ENCODE data around the gene ADCY3.

ADCY3 gene

GRCh38 chr2:24830351-24830750 is 89.7 kb downstream of the ADCY3 start:
- ChIA-PET POLR2A (no interaction called here), CTCF (interaction anchor here (0.9 to 8.6 kb wide), 5 partner anchors 11 to 421 kb away, joined by 3 to 92 read pairs (median 4); no protein-coding TSS in a partner anchor)
- WGBS (ENCODE audit: insufficient coverage) = 94% methylated on average over 4 of the region's 5 CpGs
- Histone ChIP-seq H3K36me3 (ENCODE audit: control insufficient read depth in 4 of 4, insufficient read depth in 4 of 4, low read length in 3 of 4) (peaks cover 4 to 56% (median 42%) of the 10 kb centered on the region in 4 experiments), H3K9me3 (ENCODE audit: control extremely low read depth in 1 of 5, control insufficient read depth in 4 of 5, insufficient read depth in 2 of 5, low read depth in 1 of 5, low read length in 4 of 5) (no peaks in the 10 kb centered on the region), H3K4me3 (ENCODE audit: control insufficient read depth in 1 of 7, extremely low read depth in 1 of 7, insufficient read depth in 4 of 7, low read depth in 2 of 7, low read length in 6 of 7) (no peak overlapping the region), H3K27me3 (replicated peaks in 2 of 5; ENCODE audit: control insufficient read depth in 4 of 5, insufficient read depth in 5 of 5, low read length in 4 of 5) (no peaks in the 10 kb centered on the region), H3K4me1 (ENCODE audit: control extremely low read depth in 1 of 4, control insufficient read depth in 4 of 4, insufficient read depth in 4 of 4, low read length in 3 of 4) (peaks cover 0 to 6% (median under 1%) of the 10 kb centered on the region in 4 experiments), H3K27ac (ENCODE audit: insufficient read depth in 1 of 2, low read depth in 1 of 2, low read length in 2 of 2, poor library complexity in 1 of 2, severe bottlenecking in 2 of 2) (no peak overlapping the region)
- no peak for DNase-seq

GRCh38 chr2:24828238-24828996 is 91.6 kb downstream of the ADCY3 start:
- Histone ChIP-seq H3K4me1 (ENCODE audit: control extremely low read depth in 1 of 4, control insufficient read depth in 4 of 4, insufficient read depth in 4 of 4, low read length in 3 of 4) (peaks cover 0 to 6% (median under 1%) of the 10 kb centered on the region in 4 experiments), H3K36me3 (ENCODE audit: control insufficient read depth in 4 of 4, insufficient read depth in 4 of 4, low read length in 3 of 4) (peaks cover 0 to 46% (median 37%) of the 10 kb centered on the region in 4 experiments), H3K27me3 (replicated peaks in 2 of 5; ENCODE audit: control insufficient read depth in 4 of 5, insufficient read depth in 5 of 5, low read length in 4 of 5) (no peaks in the 10 kb centered on the region), H3K4me3 (ENCODE audit: control insufficient read depth in 1 of 7, extremely low read depth in 1 of 7, insufficient read depth in 4 of 7, low read depth in 2 of 7, low read length in 6 of 7) (no peak overlapping the region), H3K9me3 (ENCODE audit: control extremely low read depth in 1 of 5, control insufficient read depth in 4 of 5, insufficient read depth in 2 of 5, low read depth in 1 of 5, low read length in 4 of 5) (no peaks in the 10 kb centered on the region), H3K27ac (ENCODE audit: insufficient read depth in 1 of 2, low read depth in 1 of 2, low read length in 2 of 2, poor library complexity in 1 of 2, severe bottlenecking in 2 of 2) (no peak overlapping the region)
- ChIA-PET CTCF (interaction anchor here (0.7 to 8.6 kb wide), 24 partner anchors 9 to 603 kb away, joined by 3 to 92 read pairs (median 4); no protein-coding TSS in a partner anchor), POLR2A (interaction anchor here (1.5 kb wide), 1 partner anchor 418 kb away, joined by 3 read pairs; no protein-coding TSS in a partner anchor)
- DNase-seq = no peak
- 91% methylated on average over 17 of the region's 17 CpGs for WGBS (ENCODE audit: insufficient coverage)

- H3K4me3 ChIP-seq (ENCODE audit: control insufficient read depth in 1 of 7, extremely low read depth in 1 of 7, insufficient read depth in 4 of 7, low read depth in 2 of 7, low read length in 6 of 7) = no peak overlapping the region
- H3K36me3 ChIP-seq (ENCODE audit: control insufficient read depth in 4 of 4, insufficient read depth in 4 of 4, low read length in 3 of 4) = peaks cover 0 to 53% (median 38%) of the 10 kb centered on the region in 4 experiments
- H3K9me3 ChIP-seq (ENCODE audit: control extremely low read depth in 1 of 5, control insufficient read depth in 4 of 5, insufficient read depth in 2 of 5, low read depth in 1 of 5, low read length in 4 of 5) = no peaks in the 10 kb centered on the region
- peak; percentile 79 to 89 (median 82) for DNase-seq
- no peak overlapping the region for H3K27ac ChIP-seq (ENCODE audit: insufficient read depth in 1 of 2, low read depth in 1 of 2, low read length in 2 of 2, poor library complexity in 1 of 2, severe bottlenecking in 2 of 2)
- ChIA-PET CTCF (interaction anchor here (0.6 to 8.6 kb wide), 27 partner anchors 9 to 602 kb away, joined by 3 to 92 read pairs (median 3); no protein-coding TSS in a partner anchor), POLR2A (interaction anchor here (1.5 kb wide), 1 partner anchor 417 kb away, joined by 3 read pairs; no protein-coding TSS in a partner anchor)
- H3K27me3 ChIP-seq (replicated peaks in 2 of 5; ENCODE audit: control insufficient read depth in 4 of 5, insufficient read depth in 5 of 5, low read length in 4 of 5) = no peaks in the 10 kb centered on the region
- 65% methylated on average over 30 of the region's 30 CpGs for WGBS (ENCODE audit: insufficient coverage)
- peaks cover 0 to 6% (median under 1%) of the 10 kb centered on the region in 4 experiments for H3K4me1 ChIP-seq (ENCODE audit: control extremely low read depth in 1 of 4, control insufficient read depth in 4 of 4, insufficient read depth in 4 of 4, low read length in 3 of 4)
Measured at GRCh38 chr2:24827321-24828237, 92.5 kb downstream of the ADCY3 start.

GRCh38 chr2:24826773-24827145 is 93.3 kb downstream of the ADCY3 start:
- Histone ChIP-seq H3K27ac (ENCODE audit: insufficient read depth in 1 of 2, low read depth in 1 of 2, low read length in 2 of 2, poor library complexity in 1 of 2, severe bottlenecking in 2 of 2) (no peak overlapping the region), H3K36me3 (ENCODE audit: control insufficient read depth in 4 of 4, insufficient read depth in 4 of 4, low read length in 3 of 4) (peaks cover 0 to 62% (median 43%) of the 10 kb centered on the region in 4 experiments), H3K4me1 (ENCODE audit: control extremely low read depth in 1 of 4, control insufficient read depth in 4 of 4, insufficient read depth in 4 of 4, low read length in 3 of 4) (peaks cover 0 to 6% (median under 1%) of the 10 kb centered on the region in 4 experiments), H3K27me3 (replicated peaks in 2 of 5; ENCODE audit: control insufficient read depth in 4 of 5, insufficient read depth in 5 of 5, low read length in 4 of 5) (no peaks in the 10 kb centered on the region), H3K4me3 (ENCODE audit: control insufficient read depth in 1 of 7, extremely low read depth in 1 of 7, insufficient read depth in 4 of 7, low read depth in 2 of 7, low read length in 6 of 7) (no peak overlapping the region), H3K9me3 (ENCODE audit: control extremely low read depth in 1 of 5, control insufficient read depth in 4 of 5, insufficient read depth in 2 of 5, low read depth in 1 of 5, low read length in 4 of 5) (no peaks in the 10 kb centered on the region)
- WGBS (ENCODE audit: insufficient coverage) = no CpG with 5 or more reads among the region's 5 CpGs
- ChIA-PET CTCF (interaction anchor here (1.0 to 8.6 kb wide), 10 partner anchors 8 to 422 kb away, joined by 3 to 92 read pairs (median 6); no protein-coding TSS in a partner anchor), POLR2A (interaction anchor here (1.5 kb wide), 1 partner anchor 416 kb away, joined by 3 read pairs; no protein-coding TSS in a partner anchor)
- DNase-seq = no peak

GRCh38 chr2:24825883-24826772 is 93.9 kb downstream of the ADCY3 start:
- DNase-seq = no peak
- Histone ChIP-seq H3K27me3 (replicated peaks in 2 of 5; ENCODE audit: control insufficient read depth in 4 of 5, insufficient read depth in 5 of 5, low read length in 4 of 5) (no peaks in the 10 kb centered on the region), H3K27ac (ENCODE audit: insufficient read depth in 1 of 2, low read depth in 1 of 2, low read length in 2 of 2, poor library complexity in 1 of 2, severe bottlenecking in 2 of 2) (no peak overlapping the region), H3K4me1 (ENCODE audit: control extremely low read depth in 1 of 4, control insufficient read depth in 4 of 4, insufficient read depth in 4 of 4, low read length in 3 of 4) (peaks cover 0 to 6% (median under 1%) of the 10 kb centered on the region in 4 experiments), H3K9me3 (ENCODE audit: control extremely low read depth in 1 of 5, control insufficient read depth in 4 of 5, insufficient read depth in 2 of 5, low read depth in 1 of 5, low read length in 4 of 5) (no peaks in the 10 kb centered on the region), H3K4me3 (ENCODE audit: control insufficient read depth in 1 of 7, extremely low read depth in 1 of 7, insufficient read depth in 4 of 7, low read depth in 2 of 7, low read length in 6 of 7) (no peak overlapping the region), H3K36me3 (ENCODE audit: control insufficient read depth in 4 of 4, insufficient read depth in 4 of 4, low read length in 3 of 4) (peaks cover 6 to 64% (median 46%) of the 10 kb centered on the region in 4 experiments)
- POLR2A ChIA-PET = no interaction called here
- WGBS (ENCODE audit: insufficient coverage) = 100% methylated on average over 9 of the region's 14 CpGs
- CTCF ChIA-PET = interaction anchor here (0.6 to 8.6 kb wide), 9 partner anchors 7 to 553 kb away, joined by 3 to 92 read pairs (median 3); no protein-coding TSS in a partner anchor
